BE2C (cell line): ENCODE measurements around the gene APLF.

ENCODE experiments used
- DNase-seq: peaks from one replicate; pipeline ENCODE4 v3.0.0-alpha.2; 2020
- H3K27me3 ChIP-seq: fragments of 250-450 bp; sonication (Bioruptor Pico); 2 replicates; pipeline ENCODE4 v1.5.1; 2020; ENCODE audit warnings: mild to moderate bottlenecking
- H3K36me3 ChIP-seq: fragments of 250-450 bp; sonication (Bioruptor Pico); 2 replicates; pipeline ENCODE4 v1.5.1; 2020; ENCODE audit warnings: mild to moderate bottlenecking
- H3K4me1 ChIP-seq: fragments of 250-450 bp; sonication (Bioruptor Pico); 2 replicates; pipeline ENCODE4 v1.5.1; 2020
- H3K4me3 ChIP-seq: 2 replicates; pipeline ENCODE4 v1.5.1; 2011; ENCODE audit warnings: low read depth, low read length
- H3K9me3 ChIP-seq: fragments of 250-450 bp; sonication (Bioruptor Pico); 2 replicates; pipeline ENCODE4 v1.5.1; 2020
- CTCF ChIP-seq: IDR thresholded peaks from 2 replicates; pipeline ENCODE4 v1.5.1; 2012; ENCODE audit warnings: mild to moderate bottlenecking, low read depth, low read length

The APLF gene

GRCh38 chr2:68559692-68560091 is 92.3 kb downstream of the APLF start:
- no peaks in the 10 kb centered on the region for H3K36me3 ChIP-seq
- no peak for TF ChIP-seq CTCF
- H3K27me3 ChIP-seq = no peaks in the 10 kb centered on the region
- no peak overlapping the region for H3K4me3 ChIP-seq
- no peaks in the 10 kb centered on the region for H3K9me3 ChIP-seq
- no peak for DNase-seq
- no peaks in the 10 kb centered on the region for H3K4me1 ChIP-seq

- no peaks in the 10 kb centered on the region for H3K4me1 ChIP-seq
- H3K4me3 ChIP-seq = no peak overlapping the region
- DNase-seq = no peak
- no peaks in the 10 kb centered on the region for H3K27me3 ChIP-seq
- no peaks in the 10 kb centered on the region for H3K9me3 ChIP-seq
- TF ChIP-seq CTCF = no peak
- H3K36me3 ChIP-seq = no peaks in the 10 kb centered on the region
Observed at GRCh38 chr2:68560545-68560944, 93.2 kb downstream of the APLF start.

- no peak for TF ChIP-seq CTCF
- no peaks in the 10 kb centered on the region for H3K4me1 ChIP-seq
- H3K9me3 ChIP-seq = no peaks in the 10 kb centered on the region
- H3K4me3 ChIP-seq = no peak overlapping the region
- DNase-seq = no peak
- no peaks in the 10 kb centered on the region for H3K36me3 ChIP-seq
- H3K27me3 ChIP-seq = no peaks in the 10 kb centered on the region
Observed at GRCh38 chr2:68561372-68561771, 94.0 kb downstream of the APLF start.

GRCh38 chr2:68562934-68563333 is 95.5 kb downstream of the APLF start:
- H3K36me3 ChIP-seq = no peaks in the 10 kb centered on the region
- no peak for DNase-seq
- H3K4me3 ChIP-seq = no peak overlapping the region
- no peaks in the 10 kb centered on the region for H3K27me3 ChIP-seq
- no peaks in the 10 kb centered on the region for H3K4me1 ChIP-seq
- TF ChIP-seq CTCF = no peak
- H3K9me3 ChIP-seq = no peaks in the 10 kb centered on the region

- H3K9me3 ChIP-seq = no peaks in the 10 kb centered on the region
- no peak overlapping the region for H3K4me3 ChIP-seq
- no peaks in the 10 kb centered on the region for H3K36me3 ChIP-seq
- H3K27me3 ChIP-seq = no peaks in the 10 kb centered on the region
- no peaks in the 10 kb centered on the region for H3K4me1 ChIP-seq
- no peak for TF ChIP-seq CTCF
- DNase-seq = no peak
Observed at GRCh38 chr2:68564426-68564825, 97.0 kb downstream of the APLF start.

GRCh38 chr2:68565273-68565672 is 97.9 kb downstream of the APLF start:
- TF ChIP-seq CTCF = no peak
- no peaks in the 10 kb centered on the region for H3K9me3 ChIP-seq

More at GRCh38 chr2:68565273-68565672, 97.9 kb downstream of the APLF start:
- H3K36me3 ChIP-seq = no peaks in the 10 kb centered on the region
- H3K27me3 ChIP-seq = no peaks in the 10 kb centered on the region
- no peak for DNase-seq
- no peaks in the 10 kb centered on the region for H3K4me1 ChIP-seq
- H3K4me3 ChIP-seq = no peak overlapping the region
